Activated naive CD4-positive, alpha-beta T cell treated with anti-CD3 and anti-CD28 coated beads, Interleukin-2, amount 50 U/mL, for 16 hours (primary cell): ENCODE results near the gene ARL5C.
A peak's percentile ranks its signal among the peaks of the same experiment; 100 is the strongest.
"Not testable (repeated sequence)": the region's sequence is repeated elsewhere in the genome, so short reads cannot be mapped to it uniquely, and the experiment has no call there.

Experiments
- DNase-seq: peaks from one replicate; pipeline ENCODE4 v3.0.0-alpha.2; 2020

Gene ARL5C

GRCh38 chr17:39194089-39194984 is 28.4 kb upstream of the ARL5C start:
- no peak for DNase-seq

- no peak for DNase-seq
Observed at GRCh38 chr17:39193346-39193745, 27.4 kb upstream of the ARL5C start.

- DNase-seq, result no peak
Observed at GRCh38 chr17:39192901-39193300, 26.9 kb upstream of the ARL5C start.

- no peak for DNase-seq
Observed at GRCh38 chr17:39191750-39192510, 26.0 kb upstream of the ARL5C start.

- DNase-seq, result no peak
Observed at GRCh38 chr17:39187152-39187830, 21.3 kb upstream of the ARL5C start.

GRCh38 chr17:39186481-39187002 is 20.6 kb upstream of the ARL5C start:
- DNase-seq, result no peak

GRCh38 chr17:39183720-39184119 is 17.8 kb upstream of the ARL5C start:
- DNase-seq, result no peak

GRCh38 chr17:39183045-39183444 is 17.1 kb upstream of the ARL5C start:
- no peak for DNase-seq

- no peak for DNase-seq
Observed at GRCh38 chr17:39181303-39181702, 15.3 kb upstream of the ARL5C start.

GRCh38 chr17:39178536-39178935 is 12.6 kb upstream of the ARL5C start:
- no peak for DNase-seq

- DNase-seq, result no peak
Observed at GRCh38 chr17:39177256-39177655, 11.3 kb upstream of the ARL5C start.

GRCh38 chr17:39175695-39176093 is 9.7 kb upstream of the ARL5C start:
- no peak for DNase-seq

GRCh38 chr17:39174920-39175694 is 9.1 kb upstream of the ARL5C start:
- peak; percentile 77 for DNase-seq

GRCh38 chr17:39173526-39174274 is 7.7 kb upstream of the ARL5C start:
- DNase-seq, result no peak

- DNase-seq, result no peak
Observed at GRCh38 chr17:39173080-39173479, 7.1 kb upstream of the ARL5C start.

GRCh38 chr17:39171933-39172332 is 6.0 kb upstream of the ARL5C start:
- DNase-seq, result no peak

GRCh38 chr17:39170558-39170957 is 4.6 kb upstream of the ARL5C start:
- DNase-seq, result no peak

- no peak for DNase-seq
Observed at GRCh38 chr17:39170109-39170508, 4.1 kb upstream of the ARL5C start.

- no peak for DNase-seq
Observed at GRCh38 chr17:39169518-39169917, 3.6 kb upstream of the ARL5C start.

GRCh38 chr17:39169101-39169500 is 3.1 kb upstream of the ARL5C start:
- no peak for DNase-seq

GRCh38 chr17:39168503-39168902 is 2.5 kb upstream of the ARL5C start:
- not testable (repeated sequence) for DNase-seq

GRCh38 chr17:39167476-39167875 is 1.5 kb upstream of the ARL5C start:
- DNase-seq, result no peak
